Type B pancreatic cell (in vitro differentiated cells): ENCODE results near the gene C22orf39. TPM values are rescaled to one million over a fixed set of nuclear protein-coding genes. Genes with fewer than 3 reads are reported as not detected.

Experiments used
- DNase-seq: peaks from one replicate; pipeline ENCODE4 v3.0.0; 2021; ENCODE audit warnings: mixed read lengths; ENCODE audit not compliant: unreplicated experiment; ENCODE audit errors: extremely low spot score
- H3K27ac Mint-ChIP-seq: 2 replicates; pipeline ENCODE4 v1.8.0; 2021; ENCODE audit warnings: mild to moderate bottlenecking, mixed read lengths
- H3K27me3 Mint-ChIP-seq: 2 replicates; pipeline ENCODE4 v1.8.0; 2021; ENCODE audit warnings: mixed read lengths
- H3K36me3 Mint-ChIP-seq: 2 replicates; pipeline ENCODE4 v1.8.0; 2021; ENCODE audit warnings: mixed read lengths
- H3K4me1 Mint-ChIP-seq: one replicate; pipeline ENCODE4 v1.8.0; 2021; ENCODE audit warnings: mixed read lengths; ENCODE audit not compliant: unreplicated experiment
- H3K4me3 Mint-ChIP-seq: 2 replicates; pipeline ENCODE4 v1.8.0; 2021; ENCODE audit warnings: mild to moderate bottlenecking, mixed read lengths
- H3K9me3 Mint-ChIP-seq: 2 replicates; pipeline ENCODE4 v1.8.0; 2021; ENCODE audit warnings: mixed read lengths
- CTCF ChIP-seq: fragments of 200-600 bp; sonication (generic); conservative IDR thresholded peaks from 2 replicates; pipeline ENCODE4 v1.5.0; 2021; ENCODE audit warnings: antibody characterized with exemption, mild to moderate bottlenecking
- total RNA-seq: library from RNA; stranded (reverse); gene quantifications from 2 replicates; pipeline ENCODE4 v1.2.1, GENCODE V29; 2021; ENCODE audit warnings: low replicate concordance

The C22orf39 gene
- total RNA-seq, 1 donor from 2014 or later: 30.3 TPM

GRCh38 chr22:19434829-19435580 is 12.5 kb downstream of the C22orf39 start:
- Mint-ChIP-seq H3K27ac (peak overlapping the region; percentile 13), H3K9me3 (no peaks in the 10 kb centered on the region), H3K4me3 (peak overlapping the region; percentile 47), H3K4me1 (peaks cover 11% of the 10 kb centered on the region), H3K27me3 (no peaks in the 10 kb centered on the region), H3K36me3 (no peaks in the 10 kb centered on the region)
- no peak for TF ChIP-seq CTCF
- DNase-seq: no peak

- H3K4me3 Mint-ChIP-seq: peak overlapping the region; percentile 94
- H3K27me3 Mint-ChIP-seq: no peaks in the 10 kb centered on the region
- H3K27ac Mint-ChIP-seq: no peak overlapping the region
- no peaks in the 10 kb centered on the region for H3K9me3 Mint-ChIP-seq
- H3K4me1 Mint-ChIP-seq: peaks cover 17% of the 10 kb centered on the region
- no peak for TF ChIP-seq CTCF
- no peak for DNase-seq
- no peaks in the 10 kb centered on the region for H3K36me3 Mint-ChIP-seq
Measured at GRCh38 chr22:19434401-19434800, 13.1 kb downstream of the C22orf39 start.

GRCh38 chr22:19432133-19432851 is 15.2 kb downstream of the C22orf39 start, which contains the start of gene MRPL40:
Gene MRPL40 (plus strand): TSS chr22:19432545. CDS start chr22:19432555, 10 bp downstream.
- DNase-seq: peak; percentile 93
- Mint-ChIP-seq H3K27ac (peak within 1 kb of the TSS; percentile 87), H3K9me3 (no peaks in the 10 kb centered on the region), H3K4me3 (peak within 1 kb of the TSS; percentile 94), H3K27me3 (no peaks in the 10 kb centered on the region), H3K36me3 (peaks cover 5% of the 10 kb centered on the region), H3K4me1 (peaks cover 26% of the 10 kb centered on the region)
- TF ChIP-seq CTCF: no peak

- peak within 1 kb of the TSS; percentile 87 for H3K27ac Mint-ChIP-seq
- H3K4me3 Mint-ChIP-seq: peak within 1 kb of the TSS; percentile 94
- TF ChIP-seq CTCF: no peak
- DNase-seq: peak; percentile 92
- peaks cover 26% of the 10 kb centered on the region for H3K4me1 Mint-ChIP-seq
- no peaks in the 10 kb centered on the region for H3K27me3 Mint-ChIP-seq
- peaks cover 9% of the 10 kb centered on the region for H3K36me3 Mint-ChIP-seq
- no peaks in the 10 kb centered on the region for H3K9me3 Mint-ChIP-seq
Measured at GRCh38 chr22:19431649-19432132, 15.8 kb downstream of the C22orf39 start, which contains the start of gene HIRA. Gene HIRA (minus strand): TSS chr22:19431733. CDS start chr22:19431476, 257 bp downstream.

GRCh38 chr22:19430890-19431541 is 16.5 kb downstream of the C22orf39 start:
- H3K36me3 Mint-ChIP-seq: peaks cover 9% of the 10 kb centered on the region

More at GRCh38 chr22:19430890-19431541, 16.5 kb downstream of the C22orf39 start:
- Mint-ChIP-seq H3K9me3 (no peaks in the 10 kb centered on the region), H3K27ac (peak overlapping the region; percentile 84), H3K27me3 (no peaks in the 10 kb centered on the region), H3K4me3 (peak overlapping the region; percentile 90), H3K4me1 (peaks cover 26% of the 10 kb centered on the region)
- DNase-seq: peak; percentile 73
- TF ChIP-seq CTCF: peak; percentile 51
